Measurements from ENCODE around the gene UBXN6. TPM values are rescaled to one million over a fixed set of nuclear protein-coding genes. Genes with fewer than 3 reads are reported as not detected.

Gene UBXN6
- total RNA-seq, 1 donor from 2014 or later, result 45.7 TPM

GRCh38 chr19:4414144-4414799 lies 43.3 kb downstream of the UBXN6 start:
- Mint-ChIP-seq H3K27ac (ENCODE audit: unreplicated experiment) (no peak overlapping the region), H3K36me3 (ENCODE audit: low read depth, unreplicated experiment) (peaks cover 7% of the 10 kb centered on the region), H3K4me3 (ENCODE audit: unreplicated experiment) (no peak overlapping the region), H3K9me3 (ENCODE audit: unreplicated experiment) (no peaks in the 10 kb centered on the region), H3K4me1 (ENCODE audit: unreplicated experiment) (peaks cover 2% of the 10 kb centered on the region), H3K27me3 (ENCODE audit: unreplicated experiment) (peaks cover 3% of the 10 kb centered on the region)
- no peak for DNase-seq (ENCODE audit: low spot score)
- TF ChIP-seq, protein P1, sequence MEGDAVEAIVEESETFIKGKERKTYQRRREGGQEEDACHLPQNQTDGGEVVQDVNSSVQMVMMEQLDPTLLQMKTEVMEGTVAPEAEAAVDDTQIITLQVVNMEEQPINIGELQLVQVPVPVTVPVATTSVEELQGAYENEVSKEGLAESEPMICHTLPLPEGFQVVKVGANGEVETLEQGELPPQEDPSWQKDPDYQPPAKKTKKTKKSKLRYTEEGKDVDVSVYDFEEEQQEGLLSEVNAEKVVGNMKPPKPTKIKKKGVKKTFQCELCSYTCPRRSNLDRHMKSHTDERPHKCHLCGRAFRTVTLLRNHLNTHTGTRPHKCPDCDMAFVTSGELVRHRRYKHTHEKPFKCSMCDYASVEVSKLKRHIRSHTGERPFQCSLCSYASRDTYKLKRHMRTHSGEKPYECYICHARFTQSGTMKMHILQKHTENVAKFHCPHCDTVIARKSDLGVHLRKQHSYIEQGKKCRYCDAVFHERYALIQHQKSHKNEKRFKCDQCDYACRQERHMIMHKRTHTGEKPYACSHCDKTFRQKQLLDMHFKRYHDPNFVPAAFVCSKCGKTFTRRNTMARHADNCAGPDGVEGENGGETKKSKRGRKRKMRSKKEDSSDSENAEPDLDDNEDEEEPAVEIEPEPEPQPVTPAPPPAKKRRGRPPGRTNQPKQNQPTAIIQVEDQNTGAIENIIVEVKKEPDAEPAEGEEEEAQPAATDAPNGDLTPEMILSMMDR (IDR thresholded peaks at IDR 0.05; ENCODE audit: unreplicated experiment), result no peak

- H3K27me3 Mint-ChIP-seq (ENCODE audit: unreplicated experiment), result peaks cover 7% of the 10 kb centered on the region
- peaks cover 7% of the 10 kb centered on the region for H3K36me3 Mint-ChIP-seq (ENCODE audit: low read depth, unreplicated experiment)
- peaks cover 5% of the 10 kb centered on the region for H3K4me1 Mint-ChIP-seq (ENCODE audit: unreplicated experiment)
- H3K9me3 Mint-ChIP-seq (ENCODE audit: unreplicated experiment), result no peaks in the 10 kb centered on the region
- TF ChIP-seq, protein P1 (IDR thresholded peaks at IDR 0.05; ENCODE audit: unreplicated experiment), result no peak
- no peak overlapping the region for H3K4me3 Mint-ChIP-seq (ENCODE audit: unreplicated experiment)
- no peak overlapping the region for H3K27ac Mint-ChIP-seq (ENCODE audit: unreplicated experiment)
- DNase-seq (ENCODE audit: low spot score), result no peak
Measured at GRCh38 chr19:4413588-4413987, 44.0 kb downstream of the UBXN6 start.

DNA sequence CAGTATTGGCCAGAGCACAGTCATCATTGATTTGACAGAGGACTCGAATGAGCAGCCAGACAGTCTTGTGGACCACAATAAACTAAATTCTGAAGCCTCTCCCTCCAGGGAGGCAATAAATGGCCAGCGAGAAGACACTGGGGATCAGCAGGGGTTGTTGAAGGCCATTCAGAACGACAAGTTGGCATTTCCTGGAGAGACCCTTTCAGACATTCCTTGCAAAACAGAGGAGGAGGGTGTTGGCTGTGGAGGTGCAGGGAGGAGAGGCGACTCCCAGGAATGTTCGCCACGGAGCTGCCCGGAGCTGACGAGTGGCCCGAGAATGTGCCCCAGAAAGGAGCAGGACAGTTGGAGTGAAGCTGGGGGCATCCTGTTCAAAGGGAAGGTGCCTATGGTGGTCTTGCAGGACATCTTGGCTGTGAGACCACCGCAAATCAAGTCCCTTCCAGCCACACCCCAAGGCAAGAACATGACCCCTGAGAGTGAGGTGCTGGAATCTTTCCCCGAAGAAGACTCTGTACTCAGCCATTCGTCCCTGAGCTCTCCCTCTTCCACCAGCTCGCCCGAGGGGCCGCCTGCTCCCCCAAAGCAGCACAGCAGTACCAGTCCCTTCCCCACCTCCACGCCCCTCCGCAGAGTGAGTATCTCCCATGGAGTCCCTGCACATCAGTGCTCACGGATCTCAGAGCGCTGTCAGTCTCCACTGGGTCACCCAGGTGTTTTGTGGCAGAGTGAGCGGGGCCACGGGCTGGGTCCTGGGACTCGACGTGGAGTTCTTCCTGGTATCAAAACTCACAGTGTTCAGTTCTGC lies 48.3 kb downstream of the UBXN6 start:
- Mint-ChIP-seq H3K27me3 (ENCODE audit: unreplicated experiment) (peaks cover 3% of the 10 kb centered on the region), H3K27ac (ENCODE audit: unreplicated experiment) (peak overlapping the region; percentile 8), H3K4me3 (ENCODE audit: unreplicated experiment) (no peak overlapping the region), H3K9me3 (ENCODE audit: unreplicated experiment) (no peaks in the 10 kb centered on the region), H3K4me1 (ENCODE audit: unreplicated experiment) (peaks cover 2% of the 10 kb centered on the region), H3K36me3 (ENCODE audit: low read depth, unreplicated experiment) (peaks cover 1% of the 10 kb centered on the region)
- TF ChIP-seq, protein P1 (IDR thresholded peaks at IDR 0.05; ENCODE audit: unreplicated experiment), result no peak
- no peak for DNase-seq (ENCODE audit: low spot score)

DNA sequence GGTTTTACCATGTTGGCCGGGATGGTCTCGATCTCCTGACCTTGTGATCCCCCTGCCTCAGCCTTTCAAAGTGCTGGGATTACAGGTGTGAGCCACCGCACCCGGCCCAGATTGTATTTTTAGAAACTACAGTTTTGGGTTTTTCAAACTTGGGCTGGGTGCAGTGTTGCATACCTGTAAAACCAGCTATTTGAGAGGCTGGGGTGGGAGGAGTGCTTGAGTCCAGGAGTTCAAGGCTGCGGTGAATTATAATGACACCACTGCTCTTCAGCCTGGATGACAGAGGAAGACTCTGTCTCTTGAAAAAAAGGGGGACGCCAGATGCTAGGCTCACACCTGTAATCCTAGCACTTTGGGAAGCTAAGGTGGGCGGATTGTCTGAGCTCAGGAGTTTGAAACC lies 51.0 kb downstream of the UBXN6 start:
- peaks cover 16% of the 10 kb centered on the region for H3K4me1 Mint-ChIP-seq (ENCODE audit: unreplicated experiment)
- H3K9me3 Mint-ChIP-seq (ENCODE audit: unreplicated experiment), result no peaks in the 10 kb centered on the region
- H3K27ac Mint-ChIP-seq (ENCODE audit: unreplicated experiment), result no peak overlapping the region
- peaks cover 3% of the 10 kb centered on the region for H3K27me3 Mint-ChIP-seq (ENCODE audit: unreplicated experiment)
- no peak overlapping the region for H3K4me3 Mint-ChIP-seq (ENCODE audit: unreplicated experiment)
- no peak for DNase-seq (ENCODE audit: low spot score)
- TF ChIP-seq, protein P1 (IDR thresholded peaks at IDR 0.05; ENCODE audit: unreplicated experiment), result no peak
- no peaks in the 10 kb centered on the region for H3K36me3 Mint-ChIP-seq (ENCODE audit: low read depth, unreplicated experiment)

GRCh38 chr19:4405977-4406376 lies 51.6 kb downstream of the UBXN6 start:
- no peak overlapping the region for H3K27ac Mint-ChIP-seq (ENCODE audit: unreplicated experiment)
- TF ChIP-seq, protein P1 (IDR thresholded peaks at IDR 0.05; ENCODE audit: unreplicated experiment), result no peak
- H3K9me3 Mint-ChIP-seq (ENCODE audit: unreplicated experiment), result no peaks in the 10 kb centered on the region
- H3K4me1 Mint-ChIP-seq (ENCODE audit: unreplicated experiment), result peaks cover 22% of the 10 kb centered on the region
- peaks cover 9% of the 10 kb centered on the region for H3K27me3 Mint-ChIP-seq (ENCODE audit: unreplicated experiment)
- H3K36me3 Mint-ChIP-seq (ENCODE audit: low read depth, unreplicated experiment), result no peaks in the 10 kb centered on the region
- DNase-seq (ENCODE audit: low spot score), result no peak
- H3K4me3 Mint-ChIP-seq (ENCODE audit: unreplicated experiment), result no peak overlapping the region

Measured in endothelial cell (in vitro differentiated cells).